Stimulated activated CD4-positive, alpha-beta T cell treated with anti-CD3 and anti-CD28 coated beads, Interleukin-15, amount 100 ng/mL, for 1 hour (primary cell): ENCODE results near the gene ENSA.
"Not testable (repeated sequence)": the region's sequence is repeated elsewhere in the genome, so short reads cannot be mapped to it uniquely, and the experiment has no call there.

ENCODE experiments used
- DNase-seq, 2 donors: peaks; one replicate each; pipeline ENCODE4 v3.0.0-alpha.2; 2020; ENCODE audit warnings: low read depth in 1 of 2, low spot score in 1 of 2

ENSA gene

GRCh38 chr1:150622303-150622975 is 7.0 kb downstream of the ENSA start:
- DNase-seq: no peak

- peak; percentile 22 to 27 for DNase-seq
Measured at GRCh38 chr1:150621497-150622302, 7.7 kb downstream of the ENSA start.

DNA sequence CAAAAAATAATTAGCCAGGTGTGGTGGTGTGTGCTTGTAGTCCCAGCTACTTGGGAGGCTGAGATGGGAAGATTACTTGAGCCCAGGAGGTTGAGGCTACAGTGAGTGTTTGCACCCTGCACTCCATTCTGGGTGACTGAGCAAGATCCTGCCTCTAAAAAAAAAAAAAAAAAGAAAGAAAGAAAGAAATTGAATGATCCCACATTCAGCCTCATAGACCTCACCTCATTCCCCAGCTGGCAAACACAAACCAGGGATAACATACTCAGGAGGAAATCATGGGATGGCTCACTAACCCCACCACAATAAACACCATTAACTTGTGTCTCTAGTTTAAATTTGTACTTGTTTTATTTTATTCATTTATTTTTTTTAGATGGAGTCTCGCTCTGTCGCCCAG is 8.5 kb downstream of the ENSA start:
- DNase-seq: no peak

DNA sequence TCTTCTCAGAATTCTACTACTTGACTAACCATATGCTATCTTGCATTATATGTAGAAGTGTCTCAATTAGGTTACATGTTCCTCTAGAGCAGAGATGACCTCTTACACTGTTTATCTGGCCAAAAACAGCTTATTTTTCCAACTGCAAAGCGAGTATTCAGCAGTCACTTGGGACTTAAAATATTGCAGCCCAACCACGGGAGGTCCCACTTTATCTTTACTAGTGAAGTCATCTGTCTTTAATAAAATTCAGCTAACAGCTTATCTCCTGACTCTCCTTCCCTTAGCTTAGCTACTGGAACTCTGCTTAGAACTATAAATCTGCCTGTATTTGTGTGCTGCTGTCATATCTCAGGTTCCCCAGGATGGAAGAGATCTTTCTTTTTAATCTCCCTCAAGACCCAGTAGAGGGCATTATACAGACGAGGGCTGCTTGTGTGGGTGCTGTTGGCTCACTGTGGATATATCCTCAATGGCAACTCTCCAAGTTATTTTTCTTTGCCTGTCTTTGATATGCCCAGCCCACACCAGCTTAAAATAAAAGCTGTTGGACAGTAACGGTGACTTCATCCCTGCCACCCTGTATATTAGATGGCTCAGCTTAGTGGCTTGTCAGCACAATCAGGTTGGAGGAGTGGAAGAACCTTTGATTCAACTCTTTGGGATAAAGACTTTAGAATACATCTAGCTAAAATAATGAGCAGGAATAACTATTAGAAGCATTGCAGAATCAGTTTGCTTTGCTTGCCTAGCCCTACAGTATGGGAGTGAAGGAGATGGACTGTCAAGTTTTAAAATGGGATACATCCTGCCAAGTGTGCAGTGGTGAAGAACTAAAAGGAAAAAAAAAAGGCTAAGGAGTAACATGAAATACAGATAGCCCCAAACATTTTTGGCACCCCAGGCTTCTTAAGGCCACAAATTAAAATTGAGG is 9.6 kb downstream of the ENSA start:
- no peak for DNase-seq

DNA sequence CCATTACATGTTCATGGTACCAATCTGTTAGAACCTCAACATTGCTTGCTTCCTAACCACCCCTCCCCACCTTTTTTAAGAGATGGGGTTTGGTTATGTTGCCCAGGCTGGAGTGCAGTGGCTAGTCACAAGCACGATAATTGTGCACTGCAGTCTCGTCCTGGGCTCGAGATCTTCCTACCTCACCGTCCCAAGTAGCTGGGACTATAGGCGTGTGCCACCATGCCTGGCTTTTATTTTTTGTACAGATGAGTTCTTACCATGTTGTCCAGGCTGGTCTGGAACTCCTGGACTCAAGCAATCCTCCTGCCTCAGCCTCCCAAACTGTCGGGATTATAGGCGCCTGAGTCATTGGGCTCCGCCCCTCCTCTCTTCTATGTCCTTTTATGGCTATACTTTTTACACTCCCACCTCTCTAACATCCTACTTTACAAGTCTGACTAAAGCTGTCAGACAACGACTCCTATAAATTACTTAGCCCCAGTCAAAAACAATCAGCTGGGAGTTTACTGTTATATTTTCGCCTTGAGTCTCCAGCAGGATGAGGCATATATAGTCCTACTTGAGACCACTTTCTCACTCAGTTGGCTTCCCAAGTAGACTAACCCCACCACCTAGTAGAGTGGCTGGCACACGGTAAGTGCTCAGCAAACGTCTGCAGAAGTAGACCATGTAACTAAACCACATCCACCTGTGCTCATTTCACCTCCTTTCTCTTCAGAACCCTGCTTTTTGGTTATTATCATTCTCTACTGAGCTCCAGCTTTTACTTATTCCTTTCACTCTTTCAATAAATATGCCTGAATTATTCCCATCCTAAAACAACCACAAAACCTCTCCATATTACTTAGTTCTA is 13.8 kb downstream of the ENSA start:
- DNase-seq: no peak

- no peak for DNase-seq
Measured at GRCh38 chr1:150613061-150613920, 16.1 kb downstream of the ENSA start.

DNA sequence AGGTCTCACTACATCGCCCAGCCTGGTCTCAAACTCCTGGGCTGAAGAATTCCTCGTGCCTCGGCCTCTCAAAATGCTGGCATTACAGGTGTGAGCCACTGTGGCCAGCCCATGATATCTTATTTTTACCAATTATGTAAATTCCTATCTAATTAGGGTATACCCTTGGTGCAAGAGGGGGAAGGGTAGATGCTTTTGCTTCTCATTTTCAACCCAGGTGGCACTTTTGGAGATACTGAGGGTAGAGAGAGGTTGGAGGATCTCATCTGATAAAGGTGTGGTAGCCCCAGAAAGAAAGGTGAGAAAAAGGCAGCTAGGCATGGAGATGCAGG is 17.4 kb downstream of the ENSA start:
- no peak for DNase-seq

- DNase-seq: no peak
Measured at GRCh38 chr1:150610576-150610975, 18.8 kb downstream of the ENSA start.

DNA sequence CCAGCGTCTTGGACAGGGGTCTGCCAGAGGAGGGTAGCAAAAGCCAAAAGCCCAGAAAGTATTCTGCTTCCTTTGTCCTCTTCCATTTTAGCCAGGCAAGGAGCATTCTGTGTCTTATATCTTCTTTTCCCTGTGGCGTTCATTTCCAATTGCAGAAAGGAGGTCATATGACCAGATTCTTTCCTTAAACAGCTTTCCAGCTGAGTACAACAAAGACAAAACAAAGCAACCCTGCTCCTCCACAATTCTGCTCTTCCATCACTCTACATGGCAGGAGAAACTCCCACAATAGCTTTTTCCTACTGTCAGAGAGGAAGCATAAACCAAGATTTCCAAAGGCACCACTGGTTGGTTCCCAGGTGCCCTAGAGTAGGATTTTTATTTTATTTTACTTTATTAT is 19.7 kb downstream of the ENSA start:
- no peak for DNase-seq

GRCh38 chr1:150606463-150607142 is 22.8 kb downstream of the ENSA start:
- no peak for DNase-seq

DNA sequence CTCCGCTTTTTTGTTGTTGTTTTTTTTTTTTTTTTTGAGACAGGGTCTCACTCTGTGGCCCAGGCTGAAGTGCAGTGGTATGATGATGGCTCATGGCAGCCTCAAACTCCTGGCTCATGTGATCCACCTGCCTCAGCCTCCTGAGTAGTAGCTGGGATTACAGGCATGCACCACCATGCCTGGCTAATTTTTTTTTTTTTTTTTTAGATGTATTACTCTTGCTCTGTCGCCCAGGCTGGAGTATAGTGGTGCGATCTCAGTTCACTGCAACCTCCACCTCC is 24.0 kb downstream of the ENSA start:
- not testable (repeated sequence) for DNase-seq

- DNase-seq: no peak
Measured at GRCh38 chr1:150604226-150604588, 25.2 kb downstream of the ENSA start.

- DNase-seq: no peak
Measured at GRCh38 chr1:150603711-150604110, 25.7 kb downstream of the ENSA start.

DNA sequence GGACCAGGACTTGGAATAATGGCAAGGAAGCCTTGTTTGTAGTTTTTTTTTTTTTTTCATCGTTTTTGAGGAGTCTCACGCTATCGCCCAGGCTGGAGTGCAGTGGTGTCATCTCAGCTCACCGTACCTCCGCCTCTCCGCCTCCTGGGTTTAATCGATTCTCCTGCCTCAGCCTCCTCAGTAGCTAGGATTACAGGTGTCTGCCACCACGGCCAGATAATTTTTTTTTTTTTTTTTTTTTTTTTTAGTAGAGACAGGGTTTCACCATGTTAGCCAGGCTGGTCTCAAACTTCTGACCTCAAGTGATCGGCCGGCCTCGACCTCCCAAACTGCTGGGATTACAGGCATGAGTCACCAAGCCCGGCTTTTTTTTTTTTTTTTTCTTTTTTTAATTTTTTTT is 27.0 kb downstream of the ENSA start:
- not testable (repeated sequence) for DNase-seq

GRCh38 chr1:150601540-150601939 is 27.9 kb downstream of the ENSA start:
- no peak for DNase-seq

GRCh38 chr1:150598346-150598745 is 31.1 kb downstream of the ENSA start:
- DNase-seq: not testable (repeated sequence)

DNA sequence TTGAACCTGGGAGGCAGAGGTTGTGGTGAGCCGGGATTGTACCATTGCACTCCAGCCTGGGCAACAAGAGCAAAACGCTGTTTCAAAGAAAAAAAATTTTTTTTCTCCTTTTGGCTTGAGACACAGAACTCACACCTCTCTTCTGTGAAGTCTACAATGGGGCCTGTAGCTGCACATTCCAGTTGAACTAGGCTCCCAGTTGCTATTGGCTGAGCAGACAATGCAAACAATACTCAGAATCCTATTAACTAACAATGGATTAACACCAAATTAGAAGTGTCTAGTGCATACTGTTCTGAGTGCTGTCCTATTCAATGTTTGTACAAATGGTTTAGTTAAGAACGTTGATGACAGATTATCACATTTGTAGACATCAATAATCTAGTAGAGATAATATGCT is 32.4 kb downstream of the ENSA start:
- no peak for DNase-seq

GRCh38 chr1:150596095-150596892 is 33.1 kb downstream of the ENSA start:
- no peak for DNase-seq

GRCh38 chr1:150582371-150582770 is 47.0 kb downstream of the ENSA start:
- no peak for DNase-seq
